RWPE2 (cell line): ENCODE measurements around the gene USH2A.

Source experiments
- ATAC-seq: fragments of 200-7000 bp; cut with Tn5 transposase; 3 replicates; pipeline ENCODE4 v1.9.1; 2021; ENCODE audit warnings: low read depth
- DNase-seq: peaks from one replicate; pipeline ENCODE4 v3.0.0-alpha.2; 2020; ENCODE audit warnings: low spot score
- H3K27ac ChIP-seq: fragments of 450-650 bp; 2 replicates; pipeline ENCODE4 v1.5.1; 2017; ENCODE audit warnings: mild to moderate bottlenecking; ENCODE audit not compliant: poor library complexity, severe bottlenecking
- H3K27me3 ChIP-seq: fragments of 250-450 bp; sonication (Bioruptor Pico); 2 replicates; pipeline ENCODE4 v1.5.1; 2021; ENCODE audit warnings: mild to moderate bottlenecking, moderate library complexity; ENCODE audit not compliant: insufficient read depth, poor library complexity, severe bottlenecking
- H3K36me3 ChIP-seq: fragments of 250-450 bp; sonication (Bioruptor Pico); 2 replicates; pipeline ENCODE4 v1.5.1; 2020; ENCODE audit warnings: low read depth, mild to moderate bottlenecking, moderate library complexity
- H3K4me1 ChIP-seq: fragments of 250-450 bp; sonication (Bioruptor Pico); 2 replicates; pipeline ENCODE4 v1.5.1; 2021; ENCODE audit warnings: mild to moderate bottlenecking, moderate library complexity; ENCODE audit not compliant: insufficient read depth, poor library complexity, severe bottlenecking
- H3K4me3 ChIP-seq: fragments of 250-450 bp; sonication (Bioruptor Pico); 2 replicates; pipeline ENCODE4 v1.5.1; 2021; ENCODE audit warnings: mild to moderate bottlenecking, moderate library complexity; ENCODE audit not compliant: severe bottlenecking
- H3K9me3 ChIP-seq: fragments of 250-450 bp; sonication (Bioruptor Pico); 2 replicates; pipeline ENCODE4 v1.5.1; 2021; ENCODE audit warnings: mild to moderate bottlenecking, moderate library complexity; ENCODE audit not compliant: severe bottlenecking
- TF ChIP-seq, protein P1 (sequence below): fragments of 450-650 bp; IDR thresholded peaks from one replicate; pipeline ENCODE4 v1.5.1; 2017; ENCODE audit warnings: mild to moderate bottlenecking, moderate library complexity; ENCODE audit not compliant: poor library complexity, severe bottlenecking

The USH2A gene

DNA sequence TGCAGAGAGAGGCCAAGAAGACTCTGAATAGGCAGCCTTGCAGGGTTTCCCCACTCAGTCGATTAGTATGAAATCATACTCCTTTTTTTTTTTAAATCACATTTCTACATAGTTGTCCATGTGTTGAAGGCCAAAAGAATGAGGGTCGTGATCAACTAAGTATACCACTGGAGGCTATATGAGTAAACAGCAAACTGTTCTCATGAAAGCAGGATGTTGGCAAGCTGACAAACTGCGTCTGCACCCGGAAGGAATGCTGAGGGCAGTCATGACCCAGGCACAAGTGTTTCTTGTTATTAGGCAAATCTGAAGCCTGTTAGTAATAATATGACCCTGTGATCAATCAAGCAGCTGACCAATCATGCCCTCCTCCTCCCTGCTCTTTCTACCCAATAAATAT, 213.2 kb downstream of the USH2A start:
- H3K36me3 ChIP-seq: no peaks in the 10 kb centered on the region
- no peaks in the 10 kb centered on the region for H3K27me3 ChIP-seq
- H3K4me1 ChIP-seq: no peaks in the 10 kb centered on the region
- ATAC-seq (no peak), DNase-seq (no peak)
- TF ChIP-seq, protein P1, sequence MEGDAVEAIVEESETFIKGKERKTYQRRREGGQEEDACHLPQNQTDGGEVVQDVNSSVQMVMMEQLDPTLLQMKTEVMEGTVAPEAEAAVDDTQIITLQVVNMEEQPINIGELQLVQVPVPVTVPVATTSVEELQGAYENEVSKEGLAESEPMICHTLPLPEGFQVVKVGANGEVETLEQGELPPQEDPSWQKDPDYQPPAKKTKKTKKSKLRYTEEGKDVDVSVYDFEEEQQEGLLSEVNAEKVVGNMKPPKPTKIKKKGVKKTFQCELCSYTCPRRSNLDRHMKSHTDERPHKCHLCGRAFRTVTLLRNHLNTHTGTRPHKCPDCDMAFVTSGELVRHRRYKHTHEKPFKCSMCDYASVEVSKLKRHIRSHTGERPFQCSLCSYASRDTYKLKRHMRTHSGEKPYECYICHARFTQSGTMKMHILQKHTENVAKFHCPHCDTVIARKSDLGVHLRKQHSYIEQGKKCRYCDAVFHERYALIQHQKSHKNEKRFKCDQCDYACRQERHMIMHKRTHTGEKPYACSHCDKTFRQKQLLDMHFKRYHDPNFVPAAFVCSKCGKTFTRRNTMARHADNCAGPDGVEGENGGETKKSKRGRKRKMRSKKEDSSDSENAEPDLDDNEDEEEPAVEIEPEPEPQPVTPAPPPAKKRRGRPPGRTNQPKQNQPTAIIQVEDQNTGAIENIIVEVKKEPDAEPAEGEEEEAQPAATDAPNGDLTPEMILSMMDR: no peak
- H3K4me3 ChIP-seq: no peak overlapping the region
- H3K27ac ChIP-seq: no peak overlapping the region
- no peaks in the 10 kb centered on the region for H3K9me3 ChIP-seq

DNA sequence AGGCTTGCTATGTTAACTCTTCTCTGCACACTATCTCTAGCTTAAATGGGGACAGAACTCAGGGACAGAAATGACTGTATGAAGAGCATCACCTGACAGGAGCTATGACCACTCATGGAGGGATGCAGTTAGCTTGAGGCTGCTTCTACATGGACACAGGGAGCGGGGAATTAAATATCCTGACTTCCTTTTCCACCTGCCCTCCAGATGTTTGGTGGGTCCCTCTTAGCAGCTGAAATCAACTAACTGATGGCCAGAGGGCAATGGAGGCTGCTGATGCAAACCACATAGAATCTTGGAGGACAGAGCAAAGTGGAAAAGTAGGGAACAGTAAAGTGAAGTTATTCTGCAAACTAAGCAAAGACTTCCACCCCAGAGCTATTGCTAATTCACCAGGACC, 214.1 kb downstream of the USH2A start:
- Histone ChIP-seq H3K4me3 (no peak overlapping the region), H3K27ac (no peak overlapping the region), H3K9me3 (no peaks in the 10 kb centered on the region), H3K4me1 (no peaks in the 10 kb centered on the region), H3K27me3 (no peaks in the 10 kb centered on the region), H3K36me3 (no peaks in the 10 kb centered on the region)
- DNase-seq (no peak), ATAC-seq (no peak)
- TF ChIP-seq, protein P1: no peak

DNA sequence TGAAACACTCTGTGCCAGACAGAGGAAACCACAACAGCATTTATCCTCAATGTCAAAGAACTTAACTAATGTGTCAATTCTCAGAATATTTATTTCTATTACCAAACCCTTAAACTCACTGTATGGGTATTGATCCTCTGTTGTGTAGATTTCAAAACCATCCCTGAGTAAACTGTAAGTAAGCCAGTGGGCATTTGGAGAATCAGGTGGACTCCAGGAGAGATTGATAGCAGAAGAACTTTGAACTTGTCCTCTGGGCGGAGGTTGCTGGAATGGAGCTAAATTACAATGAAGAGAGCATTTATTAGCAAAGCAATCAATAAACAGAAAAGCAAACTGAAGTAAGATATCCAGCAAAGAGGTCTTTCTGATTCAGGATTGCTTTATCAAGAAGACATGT, 216.1 kb downstream of the USH2A start:
- no peak for DNase-seq
- Histone ChIP-seq H3K9me3 (no peaks in the 10 kb centered on the region), H3K27ac (no peak overlapping the region), H3K36me3 (no peaks in the 10 kb centered on the region), H3K4me1 (no peaks in the 10 kb centered on the region), H3K27me3 (no peaks in the 10 kb centered on the region), H3K4me3 (no peak overlapping the region)
- TF ChIP-seq, protein P1: no peak
- no peak for ATAC-seq

DNA sequence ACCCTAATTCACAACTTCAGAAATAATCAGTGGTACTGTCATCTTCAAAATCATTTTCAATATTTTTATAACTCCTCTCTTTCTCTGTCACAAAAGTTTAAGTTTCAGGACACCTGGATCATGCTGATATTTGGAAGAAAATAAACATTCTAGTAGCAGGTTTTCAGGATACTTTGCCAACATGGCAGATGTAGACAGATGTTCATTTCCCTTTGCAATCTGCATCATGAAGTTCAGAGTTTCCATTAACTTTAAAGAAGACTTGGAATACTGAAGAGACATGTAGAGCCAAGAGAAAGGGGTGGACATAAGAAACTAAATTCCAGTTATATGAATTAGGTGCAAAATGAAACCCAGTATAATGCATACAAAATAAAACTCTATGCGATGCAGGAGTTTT, 218.1 kb downstream of the USH2A start:
- no peak for ATAC-seq
- H3K9me3 ChIP-seq: no peaks in the 10 kb centered on the region

DNA sequence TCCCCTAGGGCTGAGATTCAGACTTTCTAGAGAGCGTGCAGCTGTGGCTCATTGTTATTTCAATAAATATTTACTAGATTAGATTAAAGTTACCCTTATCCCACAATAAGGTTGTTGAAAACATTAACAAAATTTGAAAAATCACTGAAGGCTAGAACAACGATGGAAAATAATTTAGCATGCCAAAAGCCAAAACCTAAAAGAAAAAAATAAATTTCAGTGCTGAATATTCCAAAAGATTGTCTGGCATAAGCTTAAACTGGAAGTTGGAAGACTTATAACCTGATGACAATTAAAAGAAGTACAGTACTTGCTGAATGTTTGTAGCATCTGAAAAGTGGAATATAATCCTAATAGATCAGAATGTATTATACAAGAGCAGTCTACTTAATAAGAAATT, 221.3 kb downstream of the USH2A start:
- H3K27me3 ChIP-seq: no peaks in the 10 kb centered on the region
- TF ChIP-seq, protein P1: no peak
- no peak overlapping the region for H3K27ac ChIP-seq
- no peak overlapping the region for H3K4me3 ChIP-seq
- H3K4me1 ChIP-seq: no peaks in the 10 kb centered on the region
- no peaks in the 10 kb centered on the region for H3K36me3 ChIP-seq
- DNase-seq: no peak
- ATAC-seq: no peak
- H3K9me3 ChIP-seq: no peaks in the 10 kb centered on the region

More for the DNA sequence above, 218.1 kb downstream of the USH2A start:
- Histone ChIP-seq H3K4me3 (no peak overlapping the region), H3K27ac (no peak overlapping the region), H3K27me3 (no peaks in the 10 kb centered on the region), H3K4me1 (no peaks in the 10 kb centered on the region), H3K36me3 (no peaks in the 10 kb centered on the region)
- DNase-seq: no peak
- TF ChIP-seq, protein P1: no peak
